GM12874 (cell line): ENCODE measurements around the gene ZNF407.

Experiments used
- CTCF ChIP-seq: IDR thresholded peaks from 2 replicates; pipeline ENCODE4 v1.5.1; 2011; ENCODE audit warnings: low read depth, mild to moderate bottlenecking, control low read depth, low read length, moderate library complexity; ENCODE audit not compliant: insufficient read depth

Gene ZNF407

GRCh38 chr18:74714791-74715190, 117.1 kb downstream of the ZNF407 start:
- TF ChIP-seq CTCF, result no peak

GRCh38 chr18:74715306-74715705, 117.6 kb downstream of the ZNF407 start:
- no peak for TF ChIP-seq CTCF

GRCh38 chr18:74715865-74716712, 118.4 kb downstream of the ZNF407 start:
- no peak for TF ChIP-seq CTCF

- no peak for TF ChIP-seq CTCF
These were observed 120.6 kb downstream of the ZNF407 start for GRCh38 chr18:74718312-74718711.

- TF ChIP-seq CTCF, result no peak
These were observed 124.6 kb downstream of the ZNF407 start for GRCh38 chr18:74722237-74722636.

- no peak for TF ChIP-seq CTCF
These were observed 126.5 kb downstream of the ZNF407 start for GRCh38 chr18:74724186-74724585.

GRCh38 chr18:74725690-74726089, 128.0 kb downstream of the ZNF407 start:
- no peak for TF ChIP-seq CTCF

- no peak for TF ChIP-seq CTCF
These were observed 130.9 kb downstream of the ZNF407 start for GRCh38 chr18:74728586-74728985.
